ENCODE measurements around the gene FHIP2A. TPM values are rescaled to one million over a fixed set of nuclear protein-coding genes. Genes with fewer than 3 reads are reported as not detected.

The FHIP2A gene
- total RNA-seq, 1 donor from 2014 or later: 19.6 TPM

- Histone ChIP-seq H3K36me3 (peaks cover 39 to 65% of the 10 kb centered on the region in 2 donors), H3K4me1 (peaks cover 0 to 10% of the 10 kb centered on the region in 2 donors)
- intact Hi-C loops (cut with DNase I): no loop called here
These were observed 36.5 kb downstream of the FHIP2A start for GRCh38 chr10:114857922-114858629.

DNA sequence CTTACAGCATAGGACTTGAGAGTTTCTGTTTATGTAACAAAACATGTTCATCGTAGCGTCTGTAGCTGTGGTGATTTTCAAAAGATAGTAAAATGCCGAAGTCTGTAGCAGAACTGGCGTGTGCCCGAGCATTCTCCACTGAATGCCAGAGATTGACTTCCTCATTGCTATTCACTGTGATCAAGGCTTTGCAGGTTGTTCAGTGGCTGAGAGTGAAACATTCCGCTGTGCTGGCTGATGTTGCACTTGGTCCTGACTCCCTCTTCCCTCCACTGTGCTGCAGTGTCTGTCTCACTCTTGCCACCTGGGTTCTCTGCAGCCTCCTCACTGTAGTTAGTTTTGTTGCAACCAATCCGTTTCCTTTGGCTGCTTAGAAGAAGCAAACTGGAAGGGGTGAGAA, 37.6 kb downstream of the FHIP2A start:
- no peaks in the 10 kb centered on the region for H3K9me3 ChIP-seq
- H3K36me3 ChIP-seq: peaks cover 45 to 64% of the 10 kb centered on the region in 2 donors
- H3K4me1 ChIP-seq: peaks cover 0 to 10% of the 10 kb centered on the region in 2 donors

More at GRCh38 chr10:114857922-114858629, 36.5 kb downstream of the FHIP2A start:
- no peaks in the 10 kb centered on the region for H3K27me3 ChIP-seq
- H3K27ac ChIP-seq: peak overlapping the region in 1 of 2 donors; percentile 70
- no peak for DNase-seq (ENCODE audit: low spot score in 2 of 2)
- no peaks in the 10 kb centered on the region for H3K9me3 ChIP-seq
- H3K4me3 ChIP-seq: no peak overlapping the region
- no peak for TF ChIP-seq CTCF (IDR thresholded peaks at IDR 0.05)

DNA sequence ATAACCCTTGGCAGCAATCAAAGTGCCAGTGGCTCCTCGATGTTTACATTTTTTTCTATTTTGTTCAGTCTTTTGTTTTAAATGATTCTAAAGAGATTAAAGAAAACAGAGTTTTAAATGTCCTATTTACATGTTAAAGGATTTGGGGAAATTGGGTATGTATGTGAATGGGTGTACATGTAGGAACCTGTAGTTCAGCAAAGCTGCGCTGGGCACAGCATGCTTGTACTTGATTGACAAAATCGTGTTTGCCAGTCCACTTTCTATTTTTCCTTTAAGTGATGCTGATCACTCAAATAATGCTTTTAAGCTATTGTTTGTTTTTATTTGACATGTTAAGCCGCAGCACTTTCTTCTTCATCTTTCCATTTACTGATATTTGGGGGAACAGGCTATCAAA, 40.9 kb downstream of the FHIP2A start:
- Histone ChIP-seq H3K9me3 (no peaks in the 10 kb centered on the region), H3K27ac (no peak overlapping the region), H3K4me3 (no peak overlapping the region), H3K4me1 (peaks cover 0 to 4% of the 10 kb centered on the region in 2 donors), H3K27me3 (no peaks in the 10 kb centered on the region), H3K36me3 (peaks cover 35 to 55% of the 10 kb centered on the region in 2 donors)
- intact Hi-C loops (cut with DNase I): no loop called here
- no peak for DNase-seq (ENCODE audit: low spot score in 2 of 2)
- TF ChIP-seq CTCF (IDR thresholded peaks at IDR 0.05): no peak

More for the DNA sequence above, 37.6 kb downstream of the FHIP2A start:
- H3K4me3 ChIP-seq: no peak overlapping the region
- DNase-seq (ENCODE audit: low spot score in 2 of 2): no peak
- H3K27me3 ChIP-seq: no peaks in the 10 kb centered on the region
- intact Hi-C loops (cut with DNase I): no loop called here
- no peak overlapping the region for H3K27ac ChIP-seq
- no peak for TF ChIP-seq CTCF (IDR thresholded peaks at IDR 0.05)

GRCh38 chr10:114867365-114867764, 45.8 kb downstream of the FHIP2A start:
- intact Hi-C loops (cut with DNase I): no loop called here
- no peak for DNase-seq (ENCODE audit: low spot score in 2 of 2)
- Histone ChIP-seq H3K36me3 (peaks cover 15 to 24% of the 10 kb centered on the region in 2 donors), H3K9me3 (no peaks in the 10 kb centered on the region), H3K27me3 (no peaks in the 10 kb centered on the region), H3K27ac (no peak overlapping the region), H3K4me1 (peaks cover 6 to 9% of the 10 kb centered on the region in 2 donors), H3K4me3 (no peak overlapping the region)
- TF ChIP-seq CTCF (IDR thresholded peaks at IDR 0.05): no peak

- intact Hi-C loops (cut with DNase I): no loop called here
- H3K27ac ChIP-seq: peak overlapping the region; percentile 31 to 42
- no peak for TF ChIP-seq CTCF (IDR thresholded peaks at IDR 0.05)
- DNase-seq (ENCODE audit: low spot score in 2 of 2): no peak
- no peak overlapping the region for H3K4me3 ChIP-seq
- no peaks in the 10 kb centered on the region for H3K27me3 ChIP-seq
- no peaks in the 10 kb centered on the region for H3K9me3 ChIP-seq
- peaks cover 6 to 9% of the 10 kb centered on the region in 2 donors for H3K4me1 ChIP-seq
- peaks cover 6 to 19% of the 10 kb centered on the region in 2 donors for H3K36me3 ChIP-seq
These were observed 47.4 kb downstream of the FHIP2A start for GRCh38 chr10:114868870-114869519.
